NK-92 treated with Interleukin-12 subunit alpha and Interleukin-12 subunit beta, amount 100 ng/mL, for 24 hours (cell line): ENCODE data around the gene THTPA.

Source experiments
- DNase-seq: peaks from one replicate; lab custom pipeline; 2025; lab: John Stamatoyannopoulos, UW

Gene THTPA

GRCh38 chr14:23567186-23568020, 11.3 kb downstream of the THTPA start, which contains the start of gene AP1G2:
AP1G2 (minus strand) TSS chr14:23567791; CDS start chr14:23567314, 477 bp downstream.
- peak; percentile 89 for DNase-seq

- no peak for DNase-seq
These were observed 12.0 kb downstream of the THTPA start for GRCh38 chr14:23568021-23568599.

GRCh38 chr14:23568600-23569331, 12.7 kb downstream of the THTPA start:
- DNase-seq = no peak

- DNase-seq = no peak
These were observed 13.5 kb downstream of the THTPA start for GRCh38 chr14:23569443-23570151.

- no peak for DNase-seq
These were observed 14.9 kb downstream of the THTPA start for GRCh38 chr14:23570806-23571483.

GRCh38 chr14:23571701-23572523, 15.8 kb downstream of the THTPA start:
- no peak for DNase-seq

GRCh38 chr14:23572524-23572828, 16.4 kb downstream of the THTPA start:
- no peak for DNase-seq

- DNase-seq = no peak
These were observed 16.8 kb downstream of the THTPA start for GRCh38 chr14:23572836-23573235.

- DNase-seq = no peak
These were observed 17.4 kb downstream of the THTPA start for GRCh38 chr14:23573384-23574015.

- DNase-seq = no peak
These were observed 21.1 kb downstream of the THTPA start for GRCh38 chr14:23577004-23577681.

- no peak for DNase-seq
These were observed 21.8 kb downstream of the THTPA start for GRCh38 chr14:23577710-23578392.

- DNase-seq = no peak
These were observed 22.7 kb downstream of the THTPA start, which contains the start of gene JPH4 for GRCh38 chr14:23578560-23579310. JPH4 (minus strand) TSS chr14:23578790; CDS start chr14:23577453, 1,337 bp downstream.

GRCh38 chr14:23579311-23579630, 23.2 kb downstream of the THTPA start:
- DNase-seq = no peak

- no peak for DNase-seq
These were observed 23.7 kb downstream of the THTPA start for GRCh38 chr14:23579739-23580138.

- DNase-seq = no peak
These were observed 24.3 kb downstream of the THTPA start for GRCh38 chr14:23580152-23580926.

- no peak for DNase-seq
These were observed 24.8 kb downstream of the THTPA start for GRCh38 chr14:23580948-23581281.

GRCh38 chr14:23582906-23583760, 27.1 kb downstream of the THTPA start:
- no peak for DNase-seq
